Keratinocyte (primary cell): ENCODE results near the gene MRPL10. TPM values are rescaled to one million over a fixed set of nuclear protein-coding genes. Genes with fewer than 3 reads are reported as not detected.

Experiments
- DNase-seq: peaks from one replicate; pipeline ENCODE4 v3.0.0-alpha.2; 2011; ENCODE audit warnings: low read depth, missing footprints, low spot score
- FAIRE-seq: peaks from 2 replicates; lab custom pipeline; 2011; peaks lifted over from hg19 to GRCh38; lab: Jason Lieb, UNC
- H2AFZ ChIP-seq: 2 replicates; pipeline ENCODE4 v1.6.0; 2012; ENCODE audit warnings: low read length, control low read depth, inconsistent platforms; ENCODE audit not compliant: control insufficient read depth
- H3K27ac ChIP-seq: 2 replicates; pipeline ENCODE4 v1.5.1; 2011; ENCODE audit warnings: low read length; ENCODE audit not compliant: control insufficient read depth, insufficient read depth
- H3K27me3 ChIP-seq: 3 replicates; pipeline ENCODE4 v1.6.0; 2011; ENCODE audit warnings: low read length; ENCODE audit not compliant: control insufficient read depth, insufficient read depth; ENCODE audit errors: extremely low read depth
- H3K36me3 ChIP-seq, 2 experiments: 2 replicates in 1 of 2; 3 replicates in 1 of 2; pipeline ENCODE4 v1.5.1; 2011; ENCODE audit warnings: low read length in 2 of 2, mild to moderate bottlenecking in 1 of 2; ENCODE audit not compliant: control insufficient read depth in 2 of 2, insufficient read depth in 2 of 2; ENCODE audit errors: extremely low read depth in 1 of 2
- H3K4me1 ChIP-seq: 3 replicates; pipeline ENCODE4 v1.5.1; 2011; ENCODE audit warnings: low read length; ENCODE audit not compliant: control insufficient read depth, insufficient read depth; ENCODE audit errors: extremely low read depth
- H3K4me2 ChIP-seq: 3 replicates; pipeline ENCODE4 v1.6.0; 2011; ENCODE audit warnings: low read depth, low read length; ENCODE audit not compliant: control insufficient read depth, insufficient read depth; ENCODE audit errors: extremely low read depth
- H3K4me3 ChIP-seq, 3 experiments: fragments of 200-600 bp in 1 of 3; sonication (generic) in 1 of 3; 2 replicates in 2 of 3; 3 replicates in 1 of 3; pipeline ENCODE4 v1.5.1; 2011 to 2016; ENCODE audit warnings: low read length in 3 of 3, mild to moderate bottlenecking in 3 of 3, control low read depth in 2 of 3, inconsistent platforms in 1 of 3, low read depth in 1 of 3, mixed read lengths in 1 of 3, mixed run types in 1 of 3, moderate library complexity in 1 of 3; ENCODE audit not compliant: control insufficient read depth in 2 of 3, insufficient read depth in 2 of 3; ENCODE audit errors: extremely low read depth in 1 of 3
- H3K79me2 ChIP-seq: 2 replicates; pipeline ENCODE4 v1.6.0; 2012; ENCODE audit warnings: low read length; ENCODE audit not compliant: control insufficient read depth, insufficient read depth
- H3K9ac ChIP-seq: 3 replicates; pipeline ENCODE4 v1.6.0; 2011; ENCODE audit warnings: low read length; ENCODE audit not compliant: control insufficient read depth, insufficient read depth; ENCODE audit errors: extremely low read depth
- H3K9me1 ChIP-seq: 3 replicates; pipeline ENCODE4 v1.6.0; 2011; ENCODE audit warnings: low read length; ENCODE audit not compliant: control insufficient read depth, insufficient read depth; ENCODE audit errors: extremely low read depth
- H3K9me3 ChIP-seq: 2 replicates; pipeline ENCODE4 v1.5.1; 2012; ENCODE audit warnings: low read depth, low read length; ENCODE audit not compliant: control insufficient read depth
- H4K20me1 ChIP-seq: 3 replicates; pipeline ENCODE4 v1.6.0; 2011; ENCODE audit warnings: low read length; ENCODE audit not compliant: control insufficient read depth, insufficient read depth; ENCODE audit errors: extremely low read depth
- CTCF ChIP-seq, 3 experiments: IDR thresholded peaks in 1 of 3; conservative IDR thresholded peaks in 1 of 3; optimal IDR thresholded peaks in 1 of 3; 2 replicates in 2 of 3; 3 replicates in 1 of 3; pipeline versions ENCODE3 to v1.5.1; 2011; ENCODE audit warnings: low read length in 3 of 3, mild to moderate bottlenecking in 3 of 3, moderate library complexity in 2 of 3, control low read depth in 1 of 3, inconsistent platforms in 1 of 3; ENCODE audit not compliant: insufficient read depth in 2 of 3; ENCODE audit errors: extremely low read depth in 1 of 3
- EZH2 ChIP-seq: IDR thresholded peaks from one replicate; pipeline ENCODE4 v1.6.1; 2012; ENCODE audit warnings: inconsistent platforms, mild to moderate bottlenecking, low read length, moderate library complexity
- dilution Hi-C: fragments of 300-500 bp; cut with MboI; formaldehyde crosslinking; loops from one replicate; pipeline ENCODE4 v1.7.0; 2020; ENCODE audit warnings: low sequenced_read_pairs; ENCODE audit not compliant: extremely low pct_ligation_motif_present
- polyA plus RNA-seq, 5 experiments: library from polyadenylated mRNA; depleted of rRNA in 3 of 5; stranded (reverse) in 3 of 5; stranded (forward) in 1 of 5; unstranded in 1 of 5; fragments of >200 nt; gene quantifications; 1 replicate in 1 of 5; 2 replicates in 3 of 5; 3 replicates in 1 of 5; pipeline versions ENCODE4 v1.2.1 to v1.2.3, GENCODE V29; 2011 to 2012; ENCODE audit warnings: missing spikeins in 2 of 5, low read depth in 1 of 5, low replicate concordance in 1 of 5

The MRPL10 gene
- polyA plus RNA-seq, 1 donor (not counting 4 experiments of a cell fraction or from before 2014, with no cell fraction given), result 42.4 TPM

- DNase-seq, result no peak
- TF ChIP-seq CTCF (optimal IDR thresholded peaks at IDR 0.05 in 1 of 3, IDR thresholded peaks at IDR 0.05 in 1 of 3, conservative IDR thresholded peaks at IDR 0.05 in 1 of 3; ENCODE audit: extremely low read depth in 1 of 3, insufficient read depth in 2 of 3, low read length in 3 of 3), result no peak
- no peak for TF ChIP-seq EZH2
- no peaks in the 10 kb centered on the region for H3K9me3 ChIP-seq
- no peak overlapping the region for H3K9ac ChIP-seq
- H3K36me3 ChIP-seq, result no peaks in the 10 kb centered on the region
- no peaks in the 10 kb centered on the region for H4K20me1 ChIP-seq
- no peak for FAIRE-seq
- no peak overlapping the region for H3K4me3 ChIP-seq
- H2AFZ ChIP-seq, result no peak overlapping the region
- no peak overlapping the region for H3K4me2 ChIP-seq
- H3K79me2 ChIP-seq, result no peaks in the 10 kb centered on the region
- peaks cover 3% of the 10 kb centered on the region for H3K4me1 ChIP-seq
- peaks cover 10% of the 10 kb centered on the region for H3K27me3 ChIP-seq
- H3K27ac ChIP-seq, result no peak overlapping the region
- dilution Hi-C loops, result no loop called here
- H3K9me1 ChIP-seq, result no peaks in the 10 kb centered on the region
Measured at GRCh38 chr17:47879028-47879585, 47.8 kb upstream of the MRPL10 start.

- no peak overlapping the region for H3K4me2 ChIP-seq
- peaks cover 3% of the 10 kb centered on the region for H3K4me1 ChIP-seq
- H3K9ac ChIP-seq, result no peak overlapping the region
- no peak for TF ChIP-seq EZH2
- TF ChIP-seq CTCF (optimal IDR thresholded peaks at IDR 0.05 in 1 of 3, IDR thresholded peaks at IDR 0.05 in 1 of 3, conservative IDR thresholded peaks at IDR 0.05 in 1 of 3; ENCODE audit: extremely low read depth in 1 of 3, insufficient read depth in 2 of 3, low read length in 3 of 3), result no peak
- no peaks in the 10 kb centered on the region for H4K20me1 ChIP-seq
- dilution Hi-C loops, result no loop called here
- no peak overlapping the region for H3K27ac ChIP-seq
- H3K9me1 ChIP-seq, result no peaks in the 10 kb centered on the region
- no peak overlapping the region for H3K4me3 ChIP-seq
- no peaks in the 10 kb centered on the region for H3K79me2 ChIP-seq
- DNase-seq (no peak), FAIRE-seq (no peak)
- H3K27me3 ChIP-seq, result peaks cover 12% of the 10 kb centered on the region
- H2AFZ ChIP-seq, result no peak overlapping the region
- no peaks in the 10 kb centered on the region for H3K9me3 ChIP-seq
- H3K36me3 ChIP-seq, result no peaks in the 10 kb centered on the region
Measured at GRCh38 chr17:47878203-47879027, 47.1 kb upstream of the MRPL10 start.
